NB4 (cell line): Measurements from ENCODE around the gene USP24.

ENCODE experiments used
- MYC ChIP-seq: IDR thresholded peaks from 2 replicates; pipeline ENCODE4 v1.6.1; 2011; ENCODE audit warnings: low read depth, low read length
- POLR2A ChIP-seq: IDR thresholded peaks from 2 replicates; pipeline ENCODE4 v1.6.1; 2011; ENCODE audit warnings: mild to moderate bottlenecking; ENCODE audit not compliant: insufficient read length; ENCODE audit errors: extremely low read depth
- TF ChIP-seq, protein P1 (sequence below): IDR thresholded peaks from one replicate; pipeline ENCODE4 v1.5.1; 2012; ENCODE audit warnings: low read depth, low read length

DNA sequence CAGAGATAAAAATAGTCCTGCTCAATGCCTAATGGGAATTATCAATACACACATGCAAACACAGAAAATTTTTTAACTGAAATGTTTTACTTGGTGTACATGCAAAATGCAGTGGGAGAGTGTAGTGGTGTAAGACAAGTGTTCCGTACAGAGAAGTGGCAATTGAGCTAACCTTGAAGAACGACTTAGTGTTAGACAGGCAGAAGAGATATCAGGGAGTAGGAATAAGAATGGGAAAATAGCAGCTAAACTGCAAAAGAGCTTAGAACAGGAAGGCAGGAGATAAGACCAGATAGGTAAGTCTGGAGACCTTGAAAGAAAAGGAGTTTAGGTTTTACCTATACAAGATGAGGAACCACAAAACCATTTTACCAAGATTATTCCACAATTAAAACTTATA, 9.0 kb downstream of the USP24 start:
- TF ChIP-seq, protein P1, sequence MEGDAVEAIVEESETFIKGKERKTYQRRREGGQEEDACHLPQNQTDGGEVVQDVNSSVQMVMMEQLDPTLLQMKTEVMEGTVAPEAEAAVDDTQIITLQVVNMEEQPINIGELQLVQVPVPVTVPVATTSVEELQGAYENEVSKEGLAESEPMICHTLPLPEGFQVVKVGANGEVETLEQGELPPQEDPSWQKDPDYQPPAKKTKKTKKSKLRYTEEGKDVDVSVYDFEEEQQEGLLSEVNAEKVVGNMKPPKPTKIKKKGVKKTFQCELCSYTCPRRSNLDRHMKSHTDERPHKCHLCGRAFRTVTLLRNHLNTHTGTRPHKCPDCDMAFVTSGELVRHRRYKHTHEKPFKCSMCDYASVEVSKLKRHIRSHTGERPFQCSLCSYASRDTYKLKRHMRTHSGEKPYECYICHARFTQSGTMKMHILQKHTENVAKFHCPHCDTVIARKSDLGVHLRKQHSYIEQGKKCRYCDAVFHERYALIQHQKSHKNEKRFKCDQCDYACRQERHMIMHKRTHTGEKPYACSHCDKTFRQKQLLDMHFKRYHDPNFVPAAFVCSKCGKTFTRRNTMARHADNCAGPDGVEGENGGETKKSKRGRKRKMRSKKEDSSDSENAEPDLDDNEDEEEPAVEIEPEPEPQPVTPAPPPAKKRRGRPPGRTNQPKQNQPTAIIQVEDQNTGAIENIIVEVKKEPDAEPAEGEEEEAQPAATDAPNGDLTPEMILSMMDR: no peak
- no peak for TF ChIP-seq MYC
- no peak for TF ChIP-seq POLR2A
